Uterus (tissue), 4 donors: Measurements from ENCODE around the gene SUGCT. TPM values are rescaled to one million over a fixed set of nuclear protein-coding genes. Genes with fewer than 3 reads are reported as not detected.

Source experiments
- DNase-seq, 2 donors: peaks; one replicate each; pipeline ENCODE4 v3.0.0-alpha.2; 2019 to 2020
- H3K27ac ChIP-seq, 2 donors: fragments of 200-600 bp; sonication (generic); 1 replicate in 1 of 2; 2 replicates in 1 of 2; pipeline ENCODE4 v1.5.1; 2016 to 2018
- H3K27me3 ChIP-seq, 2 donors: fragments of 200-600 bp; sonication (generic); one replicate each; pipeline ENCODE4 v1.5.1; 2018 to 2019; ENCODE audit warnings: control low read depth in 1 of 2
- H3K36me3 ChIP-seq, 2 donors: fragments of 200-600 bp; sonication (generic); one replicate each; pipeline ENCODE4 v1.5.1; 2019; ENCODE audit warnings: control low read depth in 1 of 2
- H3K4me1 ChIP-seq, 2 donors: fragments of 200-600 bp; sonication (generic); one replicate each; pipeline ENCODE4 v1.5.1; 2018 to 2019; ENCODE audit warnings: control low read depth in 1 of 2
- H3K4me3 ChIP-seq, 2 donors: fragments of 200-600 bp; sonication (generic); 1 replicate in 1 of 2; 2 replicates in 1 of 2; pipeline ENCODE4 v1.5.1; 2018 to 2019; ENCODE audit warnings: mild to moderate bottlenecking in 1 of 2
- H3K9me3 ChIP-seq, 2 donors: fragments of 200-600 bp; sonication (generic); one replicate each; pipeline ENCODE4 v1.5.1; 2019; ENCODE audit warnings: control low read depth in 1 of 2
- POLR2A ChIP-seq, 2 donors: fragments of 450-650 bp; IDR thresholded peaks; one replicate each; pipeline ENCODE4 v1.6.1; 2016; ENCODE audit warnings: antibody characterized with exemption in 2 of 2, mild to moderate bottlenecking in 1 of 2, moderate library complexity in 1 of 2
- intact Hi-C: fragments of 100-400 bp; cut with DNase I; formaldehyde crosslinking; loops from one replicate; pipeline ENCODE4 v1.15.1; 2023; ENCODE audit warnings: low total_unique reads
- total RNA-seq, 4 donors: library from RNA; depleted of rRNA in 3 of 4; stranded (reverse); fragments of >200 nt in 3 of 4; gene quantifications; one replicate each; pipeline versions ENCODE4 v1.1.0 to v1.2.4, GENCODE V29; 2014 to 2023
- TF ChIP-seq, protein P1 (sequence below), 4 experiments: fragments of 200-600 bp in 2 of 4; fragments of 450-650 bp in 2 of 4; sonication (generic) in 2 of 4; IDR thresholded peaks; one replicate each; pipeline ENCODE4 v1.5.1; 2016 to 2019; ENCODE audit warnings: antibody characterized with exemption in 4 of 4, mild to moderate bottlenecking in 2 of 4, moderate library complexity in 1 of 4
- donor health status: DM: yes; HTN: yes; CAD: no.

Gene SUGCT
- total RNA-seq, 4 donors from 2014 or later: 2.0 to 9.6 (median 6.3) TPM; not detected in 1

DNA sequence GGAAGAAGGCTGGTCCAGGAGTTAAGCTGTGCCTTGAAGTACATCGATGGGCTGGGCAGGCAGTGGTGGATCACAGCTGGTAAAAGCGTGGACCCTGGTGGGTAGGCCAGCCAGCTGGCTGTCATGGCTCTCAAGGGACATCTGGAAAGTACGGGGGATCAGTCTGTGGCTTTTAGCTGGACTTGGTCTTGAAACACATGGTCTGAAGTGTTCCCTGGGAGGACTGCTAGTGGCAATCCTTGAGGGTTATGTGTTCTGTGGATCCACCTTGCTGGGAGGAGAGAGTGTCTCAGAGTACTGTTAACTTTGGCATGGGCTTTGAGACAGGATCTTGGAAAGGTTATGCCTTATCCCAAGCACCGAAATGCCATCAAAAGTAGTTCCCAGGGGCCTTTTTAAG is 754.3 kb downstream of the SUGCT start:
- intact Hi-C loops: no loop called here
- H3K27ac ChIP-seq: peak overlapping the region in 1 of 2 donors; percentile 3

DNA sequence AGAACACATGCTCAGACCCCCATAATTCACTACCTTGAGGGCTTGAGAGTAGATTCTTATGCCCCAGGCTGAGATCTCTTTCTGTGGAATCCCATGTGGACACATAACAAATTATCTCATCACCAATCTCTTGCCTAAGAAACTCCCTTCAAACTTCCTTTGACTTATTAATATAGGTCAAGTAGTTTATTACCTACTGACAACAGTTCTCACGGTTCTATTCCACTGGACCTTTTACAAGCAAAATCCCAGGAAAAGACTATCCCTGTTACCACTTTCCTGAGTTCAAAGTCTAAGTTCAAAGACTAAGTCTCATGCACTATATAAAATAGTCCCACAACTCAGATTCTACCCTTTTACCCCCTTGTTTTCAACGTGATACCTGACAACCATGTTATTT is 754.7 kb downstream of the SUGCT start:
- H3K4me3 ChIP-seq: no peak overlapping the region
- H3K4me1 ChIP-seq: no peaks in the 10 kb centered on the region
- no peaks in the 10 kb centered on the region for H3K36me3 ChIP-seq
- TF ChIP-seq, protein P1, sequence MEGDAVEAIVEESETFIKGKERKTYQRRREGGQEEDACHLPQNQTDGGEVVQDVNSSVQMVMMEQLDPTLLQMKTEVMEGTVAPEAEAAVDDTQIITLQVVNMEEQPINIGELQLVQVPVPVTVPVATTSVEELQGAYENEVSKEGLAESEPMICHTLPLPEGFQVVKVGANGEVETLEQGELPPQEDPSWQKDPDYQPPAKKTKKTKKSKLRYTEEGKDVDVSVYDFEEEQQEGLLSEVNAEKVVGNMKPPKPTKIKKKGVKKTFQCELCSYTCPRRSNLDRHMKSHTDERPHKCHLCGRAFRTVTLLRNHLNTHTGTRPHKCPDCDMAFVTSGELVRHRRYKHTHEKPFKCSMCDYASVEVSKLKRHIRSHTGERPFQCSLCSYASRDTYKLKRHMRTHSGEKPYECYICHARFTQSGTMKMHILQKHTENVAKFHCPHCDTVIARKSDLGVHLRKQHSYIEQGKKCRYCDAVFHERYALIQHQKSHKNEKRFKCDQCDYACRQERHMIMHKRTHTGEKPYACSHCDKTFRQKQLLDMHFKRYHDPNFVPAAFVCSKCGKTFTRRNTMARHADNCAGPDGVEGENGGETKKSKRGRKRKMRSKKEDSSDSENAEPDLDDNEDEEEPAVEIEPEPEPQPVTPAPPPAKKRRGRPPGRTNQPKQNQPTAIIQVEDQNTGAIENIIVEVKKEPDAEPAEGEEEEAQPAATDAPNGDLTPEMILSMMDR (IDR thresholded peaks at IDR 0.05): no peak
- TF ChIP-seq POLR2A (IDR thresholded peaks at IDR 0.05): no peak
- H3K27me3 ChIP-seq: no peaks in the 10 kb centered on the region
- no peak overlapping the region for H3K27ac ChIP-seq
- DNase-seq: no peak
- intact Hi-C loops: no loop called here
- H3K9me3 ChIP-seq: no peaks in the 10 kb centered on the region

More for the DNA sequence above, 754.3 kb downstream of the SUGCT start:
- Histone ChIP-seq H3K9me3 (no peaks in the 10 kb centered on the region), H3K4me3 (no peak overlapping the region), H3K36me3 (no peaks in the 10 kb centered on the region), H3K27me3 (no peaks in the 10 kb centered on the region), H3K4me1 (no peaks in the 10 kb centered on the region)
- TF ChIP-seq POLR2A (IDR thresholded peaks at IDR 0.05): no peak
- TF ChIP-seq, protein P1 (IDR thresholded peaks at IDR 0.05): no peak
- DNase-seq: no peak

DNA sequence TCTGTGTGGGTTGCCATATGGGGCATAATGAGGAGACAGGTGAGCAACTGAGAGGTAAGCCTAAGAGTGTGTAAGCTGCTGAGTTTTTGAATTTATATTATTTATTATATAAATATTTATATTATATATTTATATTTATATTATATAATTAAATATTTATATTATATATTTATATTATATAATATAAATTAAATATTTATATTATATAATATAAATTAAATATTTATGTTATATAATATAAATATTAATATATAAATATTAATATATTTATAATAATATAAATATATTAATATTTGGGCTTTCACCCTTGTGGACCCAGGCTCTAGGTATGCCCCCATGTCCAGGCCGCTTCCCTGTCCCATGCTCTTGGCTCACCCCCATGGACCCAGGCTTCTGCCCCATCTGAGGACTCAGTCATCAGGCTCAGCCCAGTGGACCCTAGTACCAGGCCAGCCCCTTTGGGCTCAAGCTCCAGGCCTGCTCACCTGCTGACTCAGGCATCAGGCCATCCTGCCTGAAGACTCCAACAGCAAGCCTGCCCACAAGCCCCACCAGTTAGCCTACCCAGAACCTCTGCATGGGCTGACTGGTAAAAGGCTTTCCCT is 755.4 kb downstream of the SUGCT start:
- Histone ChIP-seq H3K4me1 (no peaks in the 10 kb centered on the region), H3K27me3 (no peaks in the 10 kb centered on the region), H3K36me3 (no peaks in the 10 kb centered on the region), H3K4me3 (no peak overlapping the region), H3K9me3 (no peaks in the 10 kb centered on the region), H3K27ac (no peak overlapping the region)
- no peak for TF ChIP-seq POLR2A (IDR thresholded peaks at IDR 0.05)
- TF ChIP-seq, protein P1 (IDR thresholded peaks at IDR 0.05): no peak
- DNase-seq: no peak
- intact Hi-C loops: no loop called here

DNA sequence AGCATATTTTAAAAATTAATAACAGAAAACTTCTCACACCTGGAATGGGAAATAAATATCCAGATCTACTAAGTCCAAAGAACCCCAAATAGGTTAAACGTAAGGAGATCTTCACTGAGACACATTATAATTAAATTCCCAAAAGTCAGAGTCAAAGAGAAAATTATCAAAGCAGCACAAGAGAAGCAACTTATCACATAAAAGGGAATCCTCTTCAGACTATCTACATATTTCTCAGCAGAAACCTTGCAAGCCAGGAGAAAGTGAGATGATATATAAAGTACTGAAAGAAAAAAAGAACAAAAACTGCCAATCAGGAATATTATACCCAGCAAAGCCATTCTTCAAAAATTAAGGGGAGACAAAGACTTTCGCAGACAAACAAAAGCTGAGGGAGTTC is 756.4 kb downstream of the SUGCT start:
- H3K27ac ChIP-seq: no peak overlapping the region
- H3K36me3 ChIP-seq: no peaks in the 10 kb centered on the region
- TF ChIP-seq, protein P1 (IDR thresholded peaks at IDR 0.05): no peak
- no peak for TF ChIP-seq POLR2A (IDR thresholded peaks at IDR 0.05)
- H3K4me1 ChIP-seq: no peaks in the 10 kb centered on the region
- no peak overlapping the region for H3K4me3 ChIP-seq
- DNase-seq: no peak
- H3K27me3 ChIP-seq: no peaks in the 10 kb centered on the region
- intact Hi-C loops: no loop called here
- no peaks in the 10 kb centered on the region for H3K9me3 ChIP-seq

DNA sequence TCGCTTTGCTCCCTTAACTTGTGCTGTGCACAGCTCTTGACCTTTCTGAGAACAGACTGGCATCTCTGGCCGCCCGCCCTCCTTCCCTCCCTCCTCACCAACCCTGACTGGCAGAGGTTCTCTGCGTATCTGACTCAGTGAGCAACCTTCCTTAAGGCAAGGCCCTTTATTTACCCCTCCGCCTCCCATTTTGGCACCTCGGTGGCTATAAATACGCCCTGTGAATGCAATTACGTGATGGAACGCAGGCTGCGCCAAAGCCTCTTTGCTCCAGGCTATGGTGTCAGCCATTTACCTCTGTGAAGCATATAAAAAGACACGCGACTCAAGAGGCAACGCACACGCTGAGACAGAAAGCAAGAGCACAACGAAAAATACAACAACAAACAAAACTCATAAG is 764.3 kb downstream of the SUGCT start:
- H3K9me3 ChIP-seq: no peaks in the 10 kb centered on the region
- peak; percentile 64 for DNase-seq
- H3K27me3 ChIP-seq: no peaks in the 10 kb centered on the region
- peak overlapping the region in 1 of 2 donors; percentile 11 for H3K4me3 ChIP-seq
- H3K4me1 ChIP-seq: peaks cover 0 to 3% of the 10 kb centered on the region in 2 donors
- peak overlapping the region; percentile 61 to 89 for H3K27ac ChIP-seq
- TF ChIP-seq, protein P1 (IDR thresholded peaks at IDR 0.05): no peak
- TF ChIP-seq POLR2A (IDR thresholded peaks at IDR 0.05): no peak
- H3K36me3 ChIP-seq: no peaks in the 10 kb centered on the region
- intact Hi-C loops: no loop called here
